ENCODE measurements around the gene ABCA1.
"Not testable (repeated sequence)": the region's sequence is repeated elsewhere in the genome, so short reads cannot be mapped to it uniquely, and the experiment has no call there.

The ABCA1 gene

GRCh38 chr9:104780796-104781395 is 147.1 kb downstream of the ABCA1 start:
- Mint-ChIP-seq H3K9me3 (no peaks in the 10 kb centered on the region), H3K36me3 (ENCODE audit: low read depth) (peaks cover 3% of the 10 kb centered on the region), H3K27ac (no peak overlapping the region), H3K4me1 (peaks cover 2% of the 10 kb centered on the region), H3K27me3 (no peaks in the 10 kb centered on the region), H3K4me3 (no peak overlapping the region)
- ATAC-seq = no peak
- no peak for DNase-seq

DNA sequence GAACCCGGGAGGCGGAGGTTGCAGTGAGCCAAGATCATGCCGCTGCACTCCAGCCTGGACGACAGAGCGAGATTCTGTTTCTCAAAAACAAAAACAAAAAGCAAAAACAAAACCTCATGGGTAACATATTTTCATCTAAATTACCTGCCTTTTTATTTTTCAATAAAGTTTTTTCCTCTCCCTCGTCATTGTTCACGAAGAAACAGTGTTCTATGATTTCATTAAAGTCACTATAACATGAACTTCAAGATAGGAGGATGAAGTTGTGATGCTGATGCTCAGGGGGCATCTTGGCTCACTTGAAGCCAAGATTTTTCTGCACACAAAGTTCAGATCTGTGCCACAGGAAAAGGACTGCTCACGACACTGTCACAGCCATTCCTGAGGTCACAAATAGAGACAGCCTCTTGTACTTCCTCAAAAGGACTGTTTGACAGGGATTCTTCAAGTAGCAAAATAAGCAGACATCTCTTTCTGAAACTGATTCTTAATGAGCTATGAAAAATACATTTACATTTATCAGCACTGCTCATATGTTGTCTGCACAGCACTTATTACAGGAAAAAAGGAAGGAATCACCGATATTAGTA is 147.9 kb downstream of the ABCA1 start:
- DNase-seq = no peak
- Mint-ChIP-seq H3K27ac (no peak overlapping the region), H3K4me1 (peaks cover 2% of the 10 kb centered on the region), H3K4me3 (no peak overlapping the region), H3K36me3 (ENCODE audit: low read depth) (peaks cover under 1% of the 10 kb centered on the region), H3K27me3 (no peaks in the 10 kb centered on the region), H3K9me3 (no peaks in the 10 kb centered on the region)
- no peak for ATAC-seq

GRCh38 chr9:104779334-104779733 is 148.6 kb downstream of the ABCA1 start:
- ATAC-seq (no peak), DNase-seq (no peak)
- Mint-ChIP-seq H3K4me3 (no peak overlapping the region), H3K9me3 (no peaks in the 10 kb centered on the region), H3K27me3 (no peaks in the 10 kb centered on the region), H3K4me1 (peaks cover 2% of the 10 kb centered on the region), H3K27ac (no peak overlapping the region), H3K36me3 (ENCODE audit: low read depth) (no peaks in the 10 kb centered on the region)

DNA sequence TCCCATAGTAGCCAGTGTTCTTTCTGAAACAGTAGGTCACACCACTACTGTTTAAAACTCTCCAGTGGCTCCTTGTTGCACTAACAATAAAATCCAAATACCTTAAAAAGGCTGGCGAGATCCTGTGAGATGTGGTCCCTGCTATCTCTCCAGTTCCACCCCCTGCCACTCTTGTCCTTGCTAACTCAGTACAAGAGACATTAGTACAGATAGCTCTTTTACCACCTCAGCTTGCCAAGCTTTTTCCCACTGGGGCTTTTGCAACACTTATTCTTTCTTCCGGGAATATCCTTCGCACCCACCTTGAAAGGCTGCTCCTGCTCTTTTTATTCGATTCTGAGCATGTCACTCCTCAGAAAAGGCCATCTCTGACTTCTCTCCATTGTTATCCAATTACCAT is 149.2 kb downstream of the ABCA1 start:
- no peak overlapping the region for H3K27ac Mint-ChIP-seq
- ATAC-seq (no peak), DNase-seq (no peak)
- H3K4me3 Mint-ChIP-seq = no peak overlapping the region
- H3K36me3 Mint-ChIP-seq (ENCODE audit: low read depth) = no peaks in the 10 kb centered on the region
- no peaks in the 10 kb centered on the region for H3K9me3 Mint-ChIP-seq
- no peaks in the 10 kb centered on the region for H3K27me3 Mint-ChIP-seq
- H3K4me1 Mint-ChIP-seq = peaks cover 2% of the 10 kb centered on the region

DNA sequence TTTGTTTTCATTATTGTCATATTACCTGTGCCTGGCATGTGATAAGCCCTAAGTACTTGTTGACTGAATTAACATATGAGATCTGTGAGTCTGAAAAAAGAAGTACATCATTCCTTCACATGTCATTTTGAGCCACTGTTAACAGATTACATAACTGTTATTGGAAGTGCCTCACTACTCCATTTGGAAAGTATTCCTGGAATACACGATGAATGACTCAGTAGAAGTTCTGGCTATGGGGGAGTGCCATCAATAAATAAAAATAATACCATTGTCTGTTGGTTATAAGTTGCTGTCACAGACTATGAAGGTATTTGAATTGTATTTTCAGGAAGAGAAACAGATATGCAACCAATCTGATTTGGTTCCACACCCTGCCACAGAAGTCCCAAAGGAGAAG is 151.2 kb downstream of the ABCA1 start:
- H3K27me3 Mint-ChIP-seq = no peaks in the 10 kb centered on the region
- no peak for ATAC-seq
- no peak overlapping the region for H3K4me3 Mint-ChIP-seq
- DNase-seq = no peak
- no peaks in the 10 kb centered on the region for H3K9me3 Mint-ChIP-seq
- H3K4me1 Mint-ChIP-seq = peaks cover 5% of the 10 kb centered on the region
- H3K36me3 Mint-ChIP-seq (ENCODE audit: low read depth) = no peaks in the 10 kb centered on the region
- no peak overlapping the region for H3K27ac Mint-ChIP-seq

- no peak overlapping the region for H3K27ac Mint-ChIP-seq
- DNase-seq (no peak), ATAC-seq (no peak)
- H3K4me1 Mint-ChIP-seq = peaks cover 5% of the 10 kb centered on the region
- H3K36me3 Mint-ChIP-seq (ENCODE audit: low read depth) = no peaks in the 10 kb centered on the region
- no peaks in the 10 kb centered on the region for H3K9me3 Mint-ChIP-seq
- H3K27me3 Mint-ChIP-seq = no peaks in the 10 kb centered on the region
- H3K4me3 Mint-ChIP-seq = no peak overlapping the region
Measured at GRCh38 chr9:104775976-104776375, 152.0 kb downstream of the ABCA1 start.

- no peaks in the 10 kb centered on the region for H3K36me3 Mint-ChIP-seq (ENCODE audit: low read depth)
- DNase-seq (no peak), ATAC-seq (no peak)
- H3K27ac Mint-ChIP-seq = no peak overlapping the region
- no peaks in the 10 kb centered on the region for H3K9me3 Mint-ChIP-seq
- no peak overlapping the region for H3K4me3 Mint-ChIP-seq
- peaks cover 5% of the 10 kb centered on the region for H3K4me1 Mint-ChIP-seq
- H3K27me3 Mint-ChIP-seq = no peaks in the 10 kb centered on the region
Measured at GRCh38 chr9:104775574-104775936, 152.4 kb downstream of the ABCA1 start.

GRCh38 chr9:104774831-104775573 is 153.0 kb downstream of the ABCA1 start:
- ATAC-seq = no peak
- Mint-ChIP-seq H3K27ac (no peak overlapping the region), H3K4me1 (peaks cover 3% of the 10 kb centered on the region), H3K27me3 (no peaks in the 10 kb centered on the region), H3K4me3 (no peak overlapping the region), H3K36me3 (ENCODE audit: low read depth) (no peaks in the 10 kb centered on the region), H3K9me3 (no peaks in the 10 kb centered on the region)
- DNase-seq = no peak

DNA sequence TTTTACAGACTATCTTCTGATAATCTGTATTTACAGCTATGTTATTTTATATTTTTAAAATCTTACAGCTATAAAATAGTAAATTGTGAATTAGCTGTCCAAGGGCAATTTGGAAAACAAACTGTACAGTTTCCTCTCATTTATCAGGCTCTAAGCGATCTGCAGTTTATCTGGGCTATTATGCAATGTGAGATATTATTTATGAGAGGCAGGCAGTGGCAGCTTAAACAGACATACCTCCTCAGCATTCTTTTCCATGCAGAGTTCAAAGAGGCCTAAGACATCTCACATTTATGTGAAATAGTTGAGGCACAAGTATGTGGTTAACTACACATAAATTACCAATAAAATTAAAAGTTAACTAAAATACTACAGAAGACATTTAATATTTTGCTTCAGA is 153.8 kb downstream of the ABCA1 start:
- Mint-ChIP-seq H3K9me3 (no peaks in the 10 kb centered on the region), H3K27ac (no peak overlapping the region), H3K4me1 (peaks cover 3% of the 10 kb centered on the region), H3K4me3 (no peak overlapping the region), H3K27me3 (no peaks in the 10 kb centered on the region), H3K36me3 (ENCODE audit: low read depth) (no peaks in the 10 kb centered on the region)
- DNase-seq = no peak
- no peak for ATAC-seq

- H3K36me3 Mint-ChIP-seq (ENCODE audit: low read depth) = no peaks in the 10 kb centered on the region
- no peak overlapping the region for H3K4me3 Mint-ChIP-seq
- no peaks in the 10 kb centered on the region for H3K27me3 Mint-ChIP-seq
- ATAC-seq (no peak), DNase-seq (no peak)
- H3K9me3 Mint-ChIP-seq = no peaks in the 10 kb centered on the region
- H3K4me1 Mint-ChIP-seq = peaks cover 3% of the 10 kb centered on the region
- H3K27ac Mint-ChIP-seq = no peak overlapping the region
Measured at GRCh38 chr9:104772714-104773510, 155.0 kb downstream of the ABCA1 start.

DNA sequence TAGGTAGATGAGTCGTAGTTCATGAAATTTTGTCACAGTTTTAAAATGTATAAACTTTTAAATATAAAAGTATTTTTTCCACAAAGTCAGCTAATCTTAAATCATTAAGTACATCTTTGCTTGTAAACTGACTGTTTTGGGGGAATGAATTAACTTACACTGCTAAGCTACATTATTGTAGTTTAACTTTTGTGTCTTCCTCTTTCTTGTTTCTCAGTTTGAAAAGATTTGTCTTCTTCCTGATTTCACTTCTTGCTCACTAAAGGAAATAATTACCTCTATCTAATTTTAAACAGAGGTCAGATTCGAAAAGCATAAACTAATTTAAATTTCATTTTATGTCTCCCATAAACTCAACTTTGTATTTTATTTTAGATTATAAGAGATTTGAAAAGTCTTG is 158.3 kb downstream of the ABCA1 start:
- Mint-ChIP-seq H3K4me3 (no peak overlapping the region), H3K9me3 (no peaks in the 10 kb centered on the region), H3K4me1 (peaks cover 3% of the 10 kb centered on the region), H3K36me3 (ENCODE audit: low read depth) (no peaks in the 10 kb centered on the region), H3K27ac (no peak overlapping the region), H3K27me3 (no peaks in the 10 kb centered on the region)
- ATAC-seq = no peak
- DNase-seq = no peak

- not testable (repeated sequence) for H3K4me3 Mint-ChIP-seq; H3K27me3 Mint-ChIP-seq; H3K4me1 Mint-ChIP-seq; DNase-seq; H3K36me3 Mint-ChIP-seq (ENCODE audit: low read depth); H3K9me3 Mint-ChIP-seq; ATAC-seq; H3K27ac Mint-ChIP-seq
Measured at GRCh38 chr9:104769029-104769428, 158.9 kb downstream of the ABCA1 start.

GRCh38 chr9:104767507-104767906 is 160.4 kb downstream of the ABCA1 start:
- Mint-ChIP-seq H3K36me3 (ENCODE audit: low read depth) (no peaks in the 10 kb centered on the region), H3K4me1 (peaks cover 5% of the 10 kb centered on the region), H3K27ac (no peak overlapping the region), H3K9me3 (no peaks in the 10 kb centered on the region), H3K27me3 (peaks cover 2% of the 10 kb centered on the region), H3K4me3 (no peak overlapping the region)
- DNase-seq (no peak), ATAC-seq (no peak)

GRCh38 chr9:104766025-104766424 is 161.9 kb downstream of the ABCA1 start:
- no peak for DNase-seq
- peaks cover 2% of the 10 kb centered on the region for H3K27me3 Mint-ChIP-seq
- ATAC-seq = no peak
- no peak overlapping the region for H3K4me3 Mint-ChIP-seq
- H3K36me3 Mint-ChIP-seq (ENCODE audit: low read depth) = no peaks in the 10 kb centered on the region
- H3K4me1 Mint-ChIP-seq = peaks cover 5% of the 10 kb centered on the region
- H3K9me3 Mint-ChIP-seq = no peaks in the 10 kb centered on the region
- no peak overlapping the region for H3K27ac Mint-ChIP-seq

DNA sequence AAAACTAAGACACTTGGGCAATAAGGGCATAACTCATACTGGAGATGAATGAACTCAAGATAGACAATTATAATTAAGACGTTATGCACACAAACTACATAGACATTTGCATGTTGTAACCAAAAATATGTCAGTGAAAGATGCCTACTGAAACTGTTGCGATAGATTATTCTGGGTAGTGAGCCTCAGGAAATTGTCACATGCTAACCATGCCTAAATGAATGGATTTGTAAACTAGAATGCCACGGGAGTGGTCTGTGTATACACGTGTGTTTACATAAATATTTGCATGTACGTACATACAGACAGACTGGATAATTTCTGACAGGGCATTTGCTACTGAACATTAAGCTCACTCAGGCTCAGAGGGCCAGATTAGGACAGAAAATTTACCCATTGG is 162.8 kb downstream of the ABCA1 start:
- ATAC-seq (no peak), DNase-seq (no peak)
- Mint-ChIP-seq H3K36me3 (ENCODE audit: low read depth) (no peaks in the 10 kb centered on the region), H3K9me3 (no peaks in the 10 kb centered on the region), H3K4me1 (peaks cover 5% of the 10 kb centered on the region), H3K27ac (no peak overlapping the region), H3K27me3 (peaks cover 2% of the 10 kb centered on the region), H3K4me3 (peak overlapping the region; percentile 89)

Measured in activated naive CD8-positive, alpha-beta T cell treated with anti-CD3 and anti-CD28 coated beads, Interleukin-2, amount 50 U/mL, for 24 hours (primary cell).